ENCODE data around the gene REXO4. TPM values are rescaled to one million over a fixed set of nuclear protein-coding genes. Genes with fewer than 3 reads are reported as not detected.
"Not testable (repeated sequence)": the region's sequence is repeated elsewhere in the genome, so short reads cannot be mapped to it uniquely, and the experiment has no call there.

Gene REXO4
- total and polyA plus RNA-seq, 2 experiments from 2014 or later: 17.2 to 19.4 TPM

DNA sequence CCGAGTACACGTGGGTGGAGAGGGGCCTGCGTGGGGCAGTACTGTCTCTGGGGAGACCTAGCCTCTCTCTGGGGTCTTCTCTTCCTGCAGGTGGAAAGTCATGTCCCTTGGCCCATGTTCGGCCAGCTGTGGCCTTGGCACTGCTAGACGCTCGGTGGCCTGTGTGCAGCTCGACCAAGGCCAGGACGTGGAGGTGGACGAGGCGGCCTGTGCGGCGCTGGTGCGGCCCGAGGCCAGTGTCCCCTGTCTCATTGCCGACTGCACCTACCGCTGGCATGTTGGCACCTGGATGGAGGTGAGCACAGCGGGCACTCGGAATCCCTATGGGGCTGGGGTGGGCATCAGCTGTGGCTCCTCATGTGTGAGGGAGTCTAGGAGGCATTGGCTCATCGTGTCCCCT, 36.5 kb upstream of the REXO4 start:
- no peaks in the 10 kb centered on the region for H3K79me2 ChIP-seq
- no peak overlapping the region for H3K27ac ChIP-seq
- H3K4me3 ChIP-seq: no peak overlapping the region
- H3K4me1 ChIP-seq (ENCODE audit: insufficient read depth): no peaks in the 10 kb centered on the region
- H3K4me2 ChIP-seq: no peak overlapping the region
- no peaks in the 10 kb centered on the region for H4K20me1 ChIP-seq (ENCODE audit: insufficient read depth, poor library complexity, severe bottlenecking)
- DNase-seq (ENCODE audit: low spot score): no peak
- no peaks in the 10 kb centered on the region for H3K27me3 ChIP-seq
- H3K36me3 ChIP-seq (replicated peaks; ENCODE audit: insufficient read depth, low read depth): no peaks in the 10 kb centered on the region
- no peak for TF ChIP-seq EZH2 (IDR thresholded peaks at IDR 0.05; ENCODE audit: borderline replicate concordance)
- no peak for TF ChIP-seq EZH2phosphoT487 (IDR thresholded peaks at IDR 0.05; ENCODE audit: low read depth, severe bottlenecking, unreplicated experiment)
- TF ChIP-seq, protein P1, sequence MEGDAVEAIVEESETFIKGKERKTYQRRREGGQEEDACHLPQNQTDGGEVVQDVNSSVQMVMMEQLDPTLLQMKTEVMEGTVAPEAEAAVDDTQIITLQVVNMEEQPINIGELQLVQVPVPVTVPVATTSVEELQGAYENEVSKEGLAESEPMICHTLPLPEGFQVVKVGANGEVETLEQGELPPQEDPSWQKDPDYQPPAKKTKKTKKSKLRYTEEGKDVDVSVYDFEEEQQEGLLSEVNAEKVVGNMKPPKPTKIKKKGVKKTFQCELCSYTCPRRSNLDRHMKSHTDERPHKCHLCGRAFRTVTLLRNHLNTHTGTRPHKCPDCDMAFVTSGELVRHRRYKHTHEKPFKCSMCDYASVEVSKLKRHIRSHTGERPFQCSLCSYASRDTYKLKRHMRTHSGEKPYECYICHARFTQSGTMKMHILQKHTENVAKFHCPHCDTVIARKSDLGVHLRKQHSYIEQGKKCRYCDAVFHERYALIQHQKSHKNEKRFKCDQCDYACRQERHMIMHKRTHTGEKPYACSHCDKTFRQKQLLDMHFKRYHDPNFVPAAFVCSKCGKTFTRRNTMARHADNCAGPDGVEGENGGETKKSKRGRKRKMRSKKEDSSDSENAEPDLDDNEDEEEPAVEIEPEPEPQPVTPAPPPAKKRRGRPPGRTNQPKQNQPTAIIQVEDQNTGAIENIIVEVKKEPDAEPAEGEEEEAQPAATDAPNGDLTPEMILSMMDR (IDR thresholded peaks at IDR 0.05; ENCODE audit: poor library complexity): no peak
- WGBS (ENCODE audit: low lambda C conversion rate, missing lambda C conversion rate): 93% methylated on average over 18 of the region's 19 CpGs
- no peaks in the 10 kb centered on the region for H3K9me3 ChIP-seq (ENCODE audit: low read depth)
- H2AFZ ChIP-seq: no peak overlapping the region
- H3K9me2 ChIP-seq (replicated peaks; ENCODE audit: insufficient read depth): no peaks in the 10 kb centered on the region

DNA sequence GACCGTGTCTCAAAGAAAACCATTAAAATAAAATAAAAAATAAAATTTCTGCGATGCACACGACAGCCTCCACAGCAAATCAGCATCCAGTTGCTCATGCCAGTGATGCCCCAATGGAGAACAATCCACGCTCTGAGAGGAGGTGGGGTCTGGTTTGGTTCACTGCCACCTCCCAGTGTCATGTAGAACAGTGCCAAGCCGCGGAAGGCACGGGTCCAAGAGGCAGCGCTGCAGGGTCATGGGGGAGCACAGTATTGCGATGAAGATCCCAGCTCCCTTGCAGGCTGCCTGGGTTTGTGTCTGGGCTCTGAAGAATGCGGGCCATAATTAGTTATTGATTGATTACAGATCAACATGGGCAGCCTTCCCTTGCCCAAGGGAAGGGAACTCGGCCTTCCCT, 35.8 kb upstream of the REXO4 start:
- H3K9me2 ChIP-seq (replicated peaks; ENCODE audit: insufficient read depth): no peaks in the 10 kb centered on the region
- no peak overlapping the region for H3K27ac ChIP-seq
- H3K27me3 ChIP-seq: no peaks in the 10 kb centered on the region
- H2AFZ ChIP-seq: no peak overlapping the region
- no peaks in the 10 kb centered on the region for H3K79me2 ChIP-seq
- TF ChIP-seq EZH2phosphoT487 (IDR thresholded peaks at IDR 0.05; ENCODE audit: low read depth, severe bottlenecking, unreplicated experiment): no peak
- TF ChIP-seq, protein P1 (IDR thresholded peaks at IDR 0.05; ENCODE audit: poor library complexity): no peak
- no peak for TF ChIP-seq EZH2 (IDR thresholded peaks at IDR 0.05; ENCODE audit: borderline replicate concordance)
- H3K4me3 ChIP-seq: no peak overlapping the region
- H3K4me1 ChIP-seq (ENCODE audit: insufficient read depth): no peaks in the 10 kb centered on the region
- no peaks in the 10 kb centered on the region for H3K36me3 ChIP-seq (replicated peaks; ENCODE audit: insufficient read depth, low read depth)
- H4K20me1 ChIP-seq (ENCODE audit: insufficient read depth, poor library complexity, severe bottlenecking): no peaks in the 10 kb centered on the region
- no peaks in the 10 kb centered on the region for H3K9me3 ChIP-seq (ENCODE audit: low read depth)
- WGBS (ENCODE audit: low lambda C conversion rate, missing lambda C conversion rate): 80% methylated on average over 11 of the region's 11 CpGs
- DNase-seq (ENCODE audit: low spot score): no peak
- H3K4me2 ChIP-seq: no peak overlapping the region

DNA sequence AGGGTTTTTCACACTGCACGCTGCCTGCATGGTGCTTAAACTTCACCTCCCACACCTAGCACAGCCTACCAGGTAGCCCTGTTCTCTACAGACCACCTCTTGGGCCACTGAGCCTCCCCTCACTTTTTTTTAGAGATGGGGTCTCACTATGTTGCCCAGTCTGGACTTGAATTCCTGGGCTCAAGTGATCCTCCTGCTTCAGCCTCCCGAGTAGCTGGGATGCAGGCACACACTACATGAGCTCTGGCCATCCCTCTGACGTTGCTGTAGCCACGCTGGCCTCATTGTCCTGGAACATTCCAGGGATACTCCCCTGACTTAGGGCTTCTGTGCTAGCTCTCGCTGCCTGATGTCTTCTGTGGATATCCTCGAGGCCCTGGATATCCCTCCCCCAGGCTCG, 34.8 kb upstream of the REXO4 start:
- DNase-seq (ENCODE audit: low spot score): no peak
- Histone ChIP-seq H3K27ac (no peak overlapping the region), H3K9me2 (replicated peaks; ENCODE audit: insufficient read depth) (no peaks in the 10 kb centered on the region), H3K4me3 (no peak overlapping the region), H3K4me1 (ENCODE audit: insufficient read depth) (no peaks in the 10 kb centered on the region), H3K79me2 (no peaks in the 10 kb centered on the region), H3K9me3 (ENCODE audit: low read depth) (no peaks in the 10 kb centered on the region), H2AFZ (no peak overlapping the region), H3K36me3 (replicated peaks; ENCODE audit: insufficient read depth, low read depth) (no peaks in the 10 kb centered on the region), H4K20me1 (ENCODE audit: insufficient read depth, poor library complexity, severe bottlenecking) (no peaks in the 10 kb centered on the region), H3K27me3 (no peaks in the 10 kb centered on the region), H3K4me2 (no peak overlapping the region)
- 87% methylated on average over 7 of the region's 7 CpGs for WGBS (ENCODE audit: low lambda C conversion rate, missing lambda C conversion rate)
- TF ChIP-seq, protein P1 (IDR thresholded peaks at IDR 0.05; ENCODE audit: poor library complexity): no peak
- no peak for TF ChIP-seq EZH2phosphoT487 (IDR thresholded peaks at IDR 0.05; ENCODE audit: low read depth, severe bottlenecking, unreplicated experiment)

DNA sequence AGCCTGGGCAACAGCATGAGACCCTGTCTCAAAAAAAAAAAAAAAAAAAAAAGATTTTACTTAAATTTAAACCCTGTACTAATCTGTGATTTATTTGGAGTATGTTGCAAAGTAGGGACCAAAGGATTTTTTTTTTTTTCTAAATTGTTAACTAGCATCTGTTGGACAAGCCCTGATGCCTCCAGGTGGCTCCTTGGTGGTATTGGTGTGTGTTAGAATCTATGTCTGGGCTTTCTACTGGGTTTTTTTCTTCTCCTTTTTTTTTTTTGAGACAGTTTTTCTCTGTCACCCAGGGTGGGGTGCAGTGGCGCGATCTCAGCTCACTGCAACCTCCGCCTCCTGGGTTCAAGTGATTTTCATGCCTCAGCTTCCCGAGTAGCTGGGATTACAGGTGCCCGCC, 34.1 kb upstream of the REXO4 start:
- not testable (repeated sequence) for H3K27me3 ChIP-seq; H3K79me2 ChIP-seq; H3K27ac ChIP-seq; H3K9me3 ChIP-seq (ENCODE audit: low read depth); H3K4me2 ChIP-seq; H3K4me1 ChIP-seq (ENCODE audit: insufficient read depth); H3K4me3 ChIP-seq; H2AFZ ChIP-seq; H4K20me1 ChIP-seq (ENCODE audit: insufficient read depth, poor library complexity, severe bottlenecking); H3K9me2 ChIP-seq (replicated peaks; ENCODE audit: insufficient read depth); H3K36me3 ChIP-seq (replicated peaks; ENCODE audit: insufficient read depth, low read depth); DNase-seq (ENCODE audit: low spot score)
- 93% methylated on average over 5 of the region's 5 CpGs for WGBS (ENCODE audit: low lambda C conversion rate, missing lambda C conversion rate)
